Sigmoid colon (tissue), 7 donors: ENCODE data around the gene GPSM3. TPM values are rescaled to one million over a fixed set of nuclear protein-coding genes. Genes with fewer than 3 reads are reported as not detected.
"Not testable (repeated sequence)": the region's sequence is repeated elsewhere in the genome, so short reads cannot be mapped to it uniquely, and the experiment has no call there.

ENCODE experiments used
- DNase-seq: peaks from one replicate; pipeline ENCODE4 v3.0.0-alpha.2; 2019
- H3K27ac ChIP-seq, 4 donors: fragments of 200-600 bp; sonication (generic); one replicate each; pipeline ENCODE4 v1.5.1; 2016 to 2019; ENCODE audit warnings: mild to moderate bottlenecking in 1 of 4
- H3K27me3 ChIP-seq, 3 donors: fragments of 200-600 bp; sonication (generic); one replicate each; pipeline ENCODE4 v1.5.1; 2019; ENCODE audit warnings: mild to moderate bottlenecking in 1 of 3
- H3K36me3 ChIP-seq, 4 donors: fragments of 200-600 bp; sonication (generic); one replicate each; pipeline ENCODE4 v1.5.1; 2016 to 2019
- H3K4me1 ChIP-seq, 4 donors: fragments of 200-600 bp; sonication (generic); one replicate each; pipeline ENCODE4 v1.5.1; 2017 to 2019
- H3K4me3 ChIP-seq, 4 donors: fragments of 200-600 bp; sonication (generic); one replicate each; pipeline ENCODE4 v1.5.1; 2017 to 2019; ENCODE audit warnings: mild to moderate bottlenecking in 2 of 4, moderate library complexity in 1 of 4
- H3K9me3 ChIP-seq, 4 donors: fragments of 200-600 bp in 3 of 4; sonication (generic) in 3 of 4; one replicate each; pipeline versions ENCODE4 v1.5.1 to v1.6.1; 2013 to 2019
- CTCF ChIP-seq, 4 experiments: fragments of 450-650 bp in 3 of 4; fragments of 200-600 bp in 1 of 4; IDR thresholded peaks; one replicate each; pipeline ENCODE4 v1.5.1; 2016 to 2019; ENCODE audit warnings: antibody characterized with exemption in 4 of 4, mild to moderate bottlenecking in 3 of 4, moderate library complexity in 2 of 4
- EP300 ChIP-seq, 4 donors: sonication (generic); formaldehyde crosslinking; IDR thresholded peaks; one replicate each; pipeline ENCODE4 v1.6.1; 2017; ENCODE audit warnings: antibody characterized with exemption in 4 of 4
- POLR2A ChIP-seq, 2 donors: fragments of 450-650 bp; IDR thresholded peaks; one replicate each; pipeline ENCODE4 v1.6.1; 2016; ENCODE audit warnings: antibody characterized with exemption in 2 of 2, mild to moderate bottlenecking in 2 of 2, moderate library complexity in 2 of 2
- POLR2AphosphoS5 ChIP-seq, 4 donors: sonication (generic); formaldehyde crosslinking; IDR thresholded peaks; one replicate each; pipeline ENCODE4 v1.6.1; 2017; ENCODE audit warnings: antibody characterized with exemption in 4 of 4
- WGBS, 2 donors: extraction: QIAGEN DNeasy Blood & Tissue Kit; methylation state at CpG; one replicate each; pipeline ENCODE4 v1.1.7; 2013; 5-methylcytosine and 5-hydroxymethylcytosine counted together
- intact Hi-C: fragments of 100-400 bp; cut with DNase I; formaldehyde crosslinking; loops from one replicate; pipeline ENCODE4 v1.15.1; 2023
- polyA plus RNA-seq, 3 donors: library from polyadenylated mRNA; stranded (reverse); fragments of 200-250 nt; gene quantifications; one replicate each; pipeline ENCODE4 v1.2.3, GENCODE V29; 2013
- total RNA-seq, 4 donors: library from RNA; depleted of rRNA; stranded (reverse); fragments of >200 nt; gene quantifications; one replicate each; pipeline ENCODE4 v1.1.0, GENCODE V29; 2016
- donor health status: healthy with polysubstance abuse.
- donor health status: Bipolar disorder and iron deficiency.
- donor health status: healthy.

Gene GPSM3
- total and polyA plus RNA-seq, 7 donors, result 5.0 to 56.2 (median 13.3) TPM

- Histone ChIP-seq H3K4me1 (peaks cover 0 to 63% (median 50%) of the 10 kb centered on the region in 4 donors), H3K4me3 (peak overlapping the region; percentile 76 to 98 (median 92)), H3K27ac (peak overlapping the region; percentile 93 to 100 (median 96)), H3K36me3 (peaks cover 0 to 25% (median 13%) of the 10 kb centered on the region in 4 donors), H3K27me3 (no peaks in the 10 kb centered on the region), H3K9me3 (no peaks in the 10 kb centered on the region)
- TF ChIP-seq POLR2AphosphoS5 (IDR thresholded peaks at IDR 0.05) (peak in 2 of 4 donors; percentile 14 to 47), CTCF (IDR thresholded peaks at IDR 0.05) (no peak)
- peak; percentile 81 for DNase-seq
- intact Hi-C loops, result loop anchor here (5.0 kb wide), 1 partner anchor 646 kb away; the partner anchor contains the start of gene DDX39B
- WGBS, 2 donors, result 26 to 41% methylated on average over 13 of the region's 13 CpGs
These were observed 3.9 kb downstream of the GPSM3 start for GRCh38 chr6:32188381-32189068.

GRCh38 chr6:32187725-32188380 lies 4.6 kb downstream of the GPSM3 start:
- H3K4me3 ChIP-seq, result peak overlapping the region in 3 of 4 donors; percentile 92 to 98 (median 93)
- 79 to 85% methylated on average over 18 of the region's 18 CpGs for WGBS, 2 donors
- not testable (repeated sequence) for DNase-seq

GRCh38 chr6:32187009-32187709 lies 5.3 kb downstream of the GPSM3 start:
- DNase-seq, result no peak
- Histone ChIP-seq H3K4me3 (no peak overlapping the region), H3K4me1 (peaks cover 0 to 62% (median 49%) of the 10 kb centered on the region in 4 donors), H3K9me3 (no peaks in the 10 kb centered on the region), H3K36me3 (peaks cover 0 to 39% (median 13%) of the 10 kb centered on the region in 4 donors), H3K27ac (peak overlapping the region; percentile 83 to 100 (median 96)), H3K27me3 (no peaks in the 10 kb centered on the region)
- no peak for TF ChIP-seq POLR2A (IDR thresholded peaks at IDR 0.05)
- TF ChIP-seq EP300 (IDR thresholded peaks at IDR 0.05), result no peak
- TF ChIP-seq POLR2AphosphoS5 (IDR thresholded peaks at IDR 0.05), result no peak
- no peak for TF ChIP-seq CTCF (IDR thresholded peaks at IDR 0.05)
- intact Hi-C loops, result loop anchor here (5.0 kb wide), 1 partner anchor 645 kb away; the partner anchor contains the start of gene DDX39B
- WGBS, 2 donors, result 57 to 78% methylated on average over 12 of the region's 12 CpGs

More at GRCh38 chr6:32187725-32188380, 4.6 kb downstream of the GPSM3 start:
- Histone ChIP-seq H3K36me3 (peaks cover 0 to 32% (median 13%) of the 10 kb centered on the region in 4 donors), H3K27ac (peak overlapping the region; percentile 93 to 100 (median 96)), H3K4me1 (peaks cover 0 to 63% (median 50%) of the 10 kb centered on the region in 4 donors)
- not testable (repeated sequence) for H3K27me3 ChIP-seq, H3K9me3 ChIP-seq
- intact Hi-C loops, result loop anchor here (5.0 kb wide), 1 partner anchor 646 kb away; the partner anchor contains the start of gene DDX39B

- not testable (repeated sequence) for H3K4me3 ChIP-seq, H3K27me3 ChIP-seq, DNase-seq, H3K9me3 ChIP-seq
- intact Hi-C loops, result loop anchor here (5.0 kb wide), 1 partner anchor 644 kb away; the partner anchor contains the start of gene DDX39B
- H3K27ac ChIP-seq, result peak overlapping the region; percentile 83 to 100 (median 96)
- peaks cover 0 to 67% (median 51%) of the 10 kb centered on the region in 4 donors for H3K4me1 ChIP-seq
- peaks cover 0 to 47% (median 13%) of the 10 kb centered on the region in 4 donors for H3K36me3 ChIP-seq
- WGBS, 2 donors, result 71% methylated on average over 10 of the region's 10 CpGs
These were observed 6.1 kb downstream of the GPSM3 start for GRCh38 chr6:32186151-32186840.

- TF ChIP-seq POLR2AphosphoS5 (IDR thresholded peaks at IDR 0.05), result peak in 2 of 4 donors; percentile 13 to 55
- peak; percentile 97 for DNase-seq
- not testable (repeated sequence) for H3K27me3 ChIP-seq, H3K4me3 ChIP-seq, H3K9me3 ChIP-seq
- peaks cover 6 to 53% (median 19%) of the 10 kb centered on the region in 4 donors for H3K36me3 ChIP-seq
- peaks cover 0 to 64% (median 45%) of the 10 kb centered on the region in 4 donors for H3K4me1 ChIP-seq
- H3K27ac ChIP-seq, result peak overlapping the region; percentile 83 to 100 (median 96)
- intact Hi-C loops, result loop anchor here (5.0 kb wide), 1 partner anchor 643 kb away; the partner anchor contains the start of gene DDX39B
- 24 to 40% methylated on average over 11 of the region's 11 CpGs for WGBS, 2 donors
These were observed 6.7 kb downstream of the GPSM3 start for GRCh38 chr6:32185681-32186131.
